ENCODE data around the gene TPK1.

DNA sequence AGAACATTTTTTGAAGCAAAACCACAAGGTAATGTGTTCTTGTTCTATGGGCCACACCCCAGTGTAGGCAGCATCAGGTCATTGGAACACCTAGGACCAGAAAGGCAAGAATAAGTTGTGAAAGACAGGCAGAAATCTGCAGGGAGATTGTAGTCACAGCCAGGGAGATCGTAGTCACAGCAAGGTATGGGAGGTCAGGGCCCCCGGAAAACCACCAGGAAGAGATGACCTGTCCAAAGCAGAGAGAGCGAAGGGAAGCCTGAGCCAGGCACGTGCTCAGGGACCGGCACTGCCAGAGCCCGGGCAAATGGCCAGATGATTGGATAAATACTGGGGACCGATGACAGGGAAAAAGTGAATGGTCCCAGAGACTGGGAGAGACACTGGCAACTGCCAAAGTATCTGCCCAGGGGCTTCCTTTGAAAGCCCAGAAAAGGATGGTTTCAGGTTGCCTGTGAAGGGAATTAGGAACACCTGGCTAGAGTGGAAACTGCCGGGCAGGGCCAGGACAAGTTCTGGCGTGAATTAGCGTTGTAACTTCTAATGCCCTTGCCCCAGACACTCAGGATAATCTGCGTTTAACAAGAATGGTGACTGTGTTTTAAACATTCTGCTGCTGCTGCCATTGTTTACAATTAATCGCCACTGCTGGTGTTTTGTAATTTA lies 428.5 kb downstream of the TPK1 start:
- TF ChIP-seq, protein P1, sequence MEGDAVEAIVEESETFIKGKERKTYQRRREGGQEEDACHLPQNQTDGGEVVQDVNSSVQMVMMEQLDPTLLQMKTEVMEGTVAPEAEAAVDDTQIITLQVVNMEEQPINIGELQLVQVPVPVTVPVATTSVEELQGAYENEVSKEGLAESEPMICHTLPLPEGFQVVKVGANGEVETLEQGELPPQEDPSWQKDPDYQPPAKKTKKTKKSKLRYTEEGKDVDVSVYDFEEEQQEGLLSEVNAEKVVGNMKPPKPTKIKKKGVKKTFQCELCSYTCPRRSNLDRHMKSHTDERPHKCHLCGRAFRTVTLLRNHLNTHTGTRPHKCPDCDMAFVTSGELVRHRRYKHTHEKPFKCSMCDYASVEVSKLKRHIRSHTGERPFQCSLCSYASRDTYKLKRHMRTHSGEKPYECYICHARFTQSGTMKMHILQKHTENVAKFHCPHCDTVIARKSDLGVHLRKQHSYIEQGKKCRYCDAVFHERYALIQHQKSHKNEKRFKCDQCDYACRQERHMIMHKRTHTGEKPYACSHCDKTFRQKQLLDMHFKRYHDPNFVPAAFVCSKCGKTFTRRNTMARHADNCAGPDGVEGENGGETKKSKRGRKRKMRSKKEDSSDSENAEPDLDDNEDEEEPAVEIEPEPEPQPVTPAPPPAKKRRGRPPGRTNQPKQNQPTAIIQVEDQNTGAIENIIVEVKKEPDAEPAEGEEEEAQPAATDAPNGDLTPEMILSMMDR (IDR thresholded peaks at IDR 0.05) = no peak
- TF ChIP-seq, protein P2, sequence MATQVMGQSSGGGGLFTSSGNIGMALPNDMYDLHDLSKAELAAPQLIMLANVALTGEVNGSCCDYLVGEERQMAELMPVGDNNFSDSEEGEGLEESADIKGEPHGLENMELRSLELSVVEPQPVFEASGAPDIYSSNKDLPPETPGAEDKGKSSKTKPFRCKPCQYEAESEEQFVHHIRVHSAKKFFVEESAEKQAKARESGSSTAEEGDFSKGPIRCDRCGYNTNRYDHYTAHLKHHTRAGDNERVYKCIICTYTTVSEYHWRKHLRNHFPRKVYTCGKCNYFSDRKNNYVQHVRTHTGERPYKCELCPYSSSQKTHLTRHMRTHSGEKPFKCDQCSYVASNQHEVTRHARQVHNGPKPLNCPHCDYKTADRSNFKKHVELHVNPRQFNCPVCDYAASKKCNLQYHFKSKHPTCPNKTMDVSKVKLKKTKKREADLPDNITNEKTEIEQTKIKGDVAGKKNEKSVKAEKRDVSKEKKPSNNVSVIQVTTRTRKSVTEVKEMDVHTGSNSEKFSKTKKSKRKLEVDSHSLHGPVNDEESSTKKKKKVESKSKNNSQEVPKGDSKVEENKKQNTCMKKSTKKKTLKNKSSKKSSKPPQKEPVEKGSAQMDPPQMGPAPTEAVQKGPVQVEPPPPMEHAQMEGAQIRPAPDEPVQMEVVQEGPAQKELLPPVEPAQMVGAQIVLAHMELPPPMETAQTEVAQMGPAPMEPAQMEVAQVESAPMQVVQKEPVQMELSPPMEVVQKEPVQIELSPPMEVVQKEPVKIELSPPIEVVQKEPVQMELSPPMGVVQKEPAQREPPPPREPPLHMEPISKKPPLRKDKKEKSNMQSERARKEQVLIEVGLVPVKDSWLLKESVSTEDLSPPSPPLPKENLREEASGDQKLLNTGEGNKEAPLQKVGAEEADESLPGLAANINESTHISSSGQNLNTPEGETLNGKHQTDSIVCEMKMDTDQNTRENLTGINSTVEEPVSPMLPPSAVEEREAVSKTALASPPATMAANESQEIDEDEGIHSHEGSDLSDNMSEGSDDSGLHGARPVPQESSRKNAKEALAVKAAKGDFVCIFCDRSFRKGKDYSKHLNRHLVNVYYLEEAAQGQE (IDR thresholded peaks at IDR 0.05; ENCODE audit: insufficient read depth in 1 of 2, low read depth in 2 of 2, low read length in 1 of 2) = no peak
- TF ChIP-seq POLR2AphosphoS5 (IDR thresholded peaks at IDR 0.05; ENCODE audit: low read depth, low read length) = no peak

All from Panc1 (cell line).